Loucy (cell line): ENCODE data around the gene NBL1.

Experiments
- H2AFZ ChIP-seq: fragments of 200-600 bp; sonication (generic); 2 replicates; pipeline ENCODE4 v1.6.0; 2016; ENCODE audit warnings: antibody characterized with exemption, mild to moderate bottlenecking, low read length, moderate library complexity
- H3F3A ChIP-seq: fragments of 200-600 bp; 2 replicates; pipeline ENCODE4 v1.6.0; 2016; ENCODE audit warnings: antibody characterized with exemption, low read depth, mild to moderate bottlenecking
- H3K27me3 ChIP-seq: fragments of 200-600 bp; sonication (generic); 2 replicates; pipeline ENCODE4 v1.6.1; 2014; ENCODE audit warnings: low read length, mild to moderate bottlenecking; ENCODE audit not compliant: insufficient read depth, poor library complexity, severe bottlenecking
- H3K36me3 ChIP-seq: fragments of 200-600 bp; sonication (generic); 2 replicates; pipeline ENCODE4 v1.6.1; 2016; ENCODE audit warnings: low read length; ENCODE audit not compliant: insufficient read depth
- H3K4me1 ChIP-seq: fragments of 200-600 bp; sonication (generic); 2 replicates; pipeline ENCODE4 v1.5.1; 2014; ENCODE audit warnings: low read length, mild to moderate bottlenecking; ENCODE audit not compliant: insufficient read depth, poor library complexity, severe bottlenecking
- H3K4me2 ChIP-seq: fragments of 200-600 bp; sonication (generic); 2 replicates; pipeline ENCODE4 v1.6.0; 2014; ENCODE audit warnings: antibody characterized with exemption, low read length, low read depth, mild to moderate bottlenecking; ENCODE audit not compliant: poor library complexity, severe bottlenecking
- H3K4me3 ChIP-seq: fragments of 200-600 bp; sonication (generic); 2 replicates; pipeline ENCODE4 v1.5.1; 2014; ENCODE audit warnings: low read length, mild to moderate bottlenecking, mixed read lengths; ENCODE audit not compliant: poor library complexity, severe bottlenecking
- H3K79me2 ChIP-seq: fragments of 200-600 bp; sonication (generic); 2 replicates; pipeline ENCODE4 v1.6.1; 2014; ENCODE audit warnings: low read length; ENCODE audit not compliant: insufficient read depth
- H3K9ac ChIP-seq: fragments of 200-600 bp; sonication (generic); 2 replicates; pipeline ENCODE4 v1.6.0; 2014; ENCODE audit warnings: mild to moderate bottlenecking, low read depth, low read length, moderate library complexity; ENCODE audit not compliant: poor library complexity, severe bottlenecking
- H3K9me2 ChIP-seq: fragments of 200-600 bp; sonication (generic); replicated peaks from 2 replicates; pipeline ENCODE4 v1.6.1; 2016; ENCODE audit warnings: low read depth, low read length, mixed read lengths
- H3K9me3 ChIP-seq: fragments of 200-600 bp; sonication (generic); 2 replicates; pipeline ENCODE4 v1.6.1; 2014; ENCODE audit warnings: mild to moderate bottlenecking, antibody characterized with exemption, low read length, low read depth; ENCODE audit not compliant: insufficient read depth
- H4K20me1 ChIP-seq: fragments of 200-600 bp; sonication (generic); 2 replicates; pipeline ENCODE4 v1.6.0; 2014; ENCODE audit warnings: antibody characterized with exemption, low read length, mild to moderate bottlenecking; ENCODE audit not compliant: insufficient read depth, poor library complexity, severe bottlenecking
- EZH2phosphoT487 ChIP-seq: fragments of 200-600 bp; IDR thresholded peaks from 2 replicates; pipeline ENCODE4 v1.6.1; 2018; ENCODE audit warnings: antibody characterized with exemption, mild to moderate bottlenecking, moderate library complexity, borderline replicate concordance
- TF ChIP-seq, protein P1 (sequence below): fragments of 200-600 bp; sonication (generic); conservative IDR thresholded peaks from 2 replicates; pipeline ENCODE4 v1.5.1; 2014; ENCODE audit warnings: mild to moderate bottlenecking, antibody characterized with exemption, low read length

Gene NBL1

DNA sequence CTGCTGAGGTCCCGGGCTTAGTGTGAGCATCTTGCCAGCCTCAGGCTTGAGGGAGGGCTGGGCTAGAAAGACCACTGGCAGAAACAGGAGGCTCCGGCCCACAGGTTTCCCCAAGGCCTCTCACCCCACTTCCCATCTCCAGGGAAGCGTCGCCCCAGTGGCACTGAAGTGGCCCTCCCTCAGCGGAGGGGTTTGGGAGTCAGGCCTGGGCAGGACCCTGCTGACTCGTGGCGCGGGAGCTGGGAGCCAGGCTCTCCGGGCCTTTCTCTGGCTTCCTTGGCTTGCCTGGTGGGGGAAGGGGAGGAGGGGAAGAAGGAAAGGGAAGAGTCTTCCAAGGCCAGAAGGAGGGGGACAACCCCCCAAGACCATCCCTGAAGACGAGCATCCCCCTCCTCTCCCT is 13.4 kb downstream of the NBL1 start:
- TF ChIP-seq EZH2phosphoT487: no peak
- Histone ChIP-seq H3K79me2 (no peaks in the 10 kb centered on the region), H3K36me3 (no peaks in the 10 kb centered on the region), H3F3A (no peaks in the 10 kb centered on the region), H3K27me3 (no peaks in the 10 kb centered on the region), H3K4me2 (no peak overlapping the region), H3K4me1 (peaks cover 6% of the 10 kb centered on the region), H3K4me3 (no peak overlapping the region), H3K9ac (no peak overlapping the region), H4K20me1 (no peaks in the 10 kb centered on the region), H3K9me3 (no peaks in the 10 kb centered on the region), H3K9me2 (no peaks in the 10 kb centered on the region), H2AFZ (no peak overlapping the region)

DNA sequence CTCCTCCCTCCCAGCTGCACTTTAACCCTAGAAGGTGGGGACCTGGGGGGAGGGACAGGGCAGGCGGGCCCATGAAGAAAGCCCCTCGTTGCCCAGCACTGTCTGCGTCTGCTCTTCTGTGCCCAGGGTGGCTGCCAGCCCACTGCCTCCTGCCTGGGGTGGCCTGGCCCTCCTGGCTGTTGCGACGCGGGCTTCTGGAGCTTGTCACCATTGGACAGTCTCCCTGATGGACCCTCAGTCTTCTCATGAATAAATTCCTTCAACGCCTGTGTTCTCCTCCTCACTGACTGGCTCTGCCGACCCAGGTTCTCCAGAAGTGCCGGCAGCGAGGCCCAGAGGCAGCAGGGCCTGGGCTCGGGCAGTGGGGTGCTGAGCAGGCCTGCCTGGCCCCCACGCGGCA is 14.1 kb downstream of the NBL1 start:
- TF ChIP-seq, protein P1, sequence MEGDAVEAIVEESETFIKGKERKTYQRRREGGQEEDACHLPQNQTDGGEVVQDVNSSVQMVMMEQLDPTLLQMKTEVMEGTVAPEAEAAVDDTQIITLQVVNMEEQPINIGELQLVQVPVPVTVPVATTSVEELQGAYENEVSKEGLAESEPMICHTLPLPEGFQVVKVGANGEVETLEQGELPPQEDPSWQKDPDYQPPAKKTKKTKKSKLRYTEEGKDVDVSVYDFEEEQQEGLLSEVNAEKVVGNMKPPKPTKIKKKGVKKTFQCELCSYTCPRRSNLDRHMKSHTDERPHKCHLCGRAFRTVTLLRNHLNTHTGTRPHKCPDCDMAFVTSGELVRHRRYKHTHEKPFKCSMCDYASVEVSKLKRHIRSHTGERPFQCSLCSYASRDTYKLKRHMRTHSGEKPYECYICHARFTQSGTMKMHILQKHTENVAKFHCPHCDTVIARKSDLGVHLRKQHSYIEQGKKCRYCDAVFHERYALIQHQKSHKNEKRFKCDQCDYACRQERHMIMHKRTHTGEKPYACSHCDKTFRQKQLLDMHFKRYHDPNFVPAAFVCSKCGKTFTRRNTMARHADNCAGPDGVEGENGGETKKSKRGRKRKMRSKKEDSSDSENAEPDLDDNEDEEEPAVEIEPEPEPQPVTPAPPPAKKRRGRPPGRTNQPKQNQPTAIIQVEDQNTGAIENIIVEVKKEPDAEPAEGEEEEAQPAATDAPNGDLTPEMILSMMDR: no peak
- no peak for TF ChIP-seq EZH2phosphoT487
- Histone ChIP-seq H4K20me1 (no peaks in the 10 kb centered on the region), H3K4me3 (no peak overlapping the region), H3K9me2 (no peaks in the 10 kb centered on the region), H3K4me1 (peaks cover 6% of the 10 kb centered on the region), H3K9ac (no peak overlapping the region), H3K27me3 (no peaks in the 10 kb centered on the region), H3K4me2 (no peak overlapping the region), H2AFZ (no peak overlapping the region), H3K9me3 (no peaks in the 10 kb centered on the region), H3F3A (no peaks in the 10 kb centered on the region), H3K79me2 (no peaks in the 10 kb centered on the region), H3K36me3 (no peaks in the 10 kb centered on the region)

DNA sequence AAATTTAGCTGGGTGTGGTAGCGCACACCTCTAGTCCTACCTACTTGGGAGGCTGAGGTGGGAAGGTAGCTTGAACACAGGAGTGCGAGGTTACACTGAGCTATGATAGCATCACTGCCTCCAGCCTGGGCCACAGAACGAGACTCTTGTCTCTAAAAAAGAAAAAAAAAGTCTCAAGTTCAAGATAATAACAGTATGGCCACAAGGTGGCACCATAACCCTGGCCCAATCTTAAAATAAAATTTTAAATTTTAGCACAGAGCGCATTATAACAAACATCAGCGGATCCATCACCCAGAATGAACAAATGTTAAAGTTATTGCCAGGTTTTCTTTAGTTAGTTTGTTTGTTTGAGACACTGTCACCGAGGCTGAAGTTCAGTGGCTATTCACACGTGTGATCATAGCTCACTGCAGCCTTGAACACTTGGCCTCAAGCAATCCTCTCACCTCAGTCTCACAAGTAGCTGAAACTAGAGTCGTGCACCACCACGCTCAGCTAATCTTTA is 17.7 kb downstream of the NBL1 start:
- Histone ChIP-seq H3K4me3 (no peak overlapping the region), H3K9me2 (no peaks in the 10 kb centered on the region), H2AFZ (no peak overlapping the region), H3K9ac (no peak overlapping the region), H3K9me3 (no peaks in the 10 kb centered on the region), H3F3A (no peaks in the 10 kb centered on the region), H3K27me3 (no peaks in the 10 kb centered on the region), H3K4me2 (no peak overlapping the region), H4K20me1 (no peaks in the 10 kb centered on the region), H3K79me2 (no peaks in the 10 kb centered on the region), H3K4me1 (no peaks in the 10 kb centered on the region), H3K36me3 (no peaks in the 10 kb centered on the region)
- TF ChIP-seq EZH2phosphoT487: no peak
- TF ChIP-seq, protein P1: peak; percentile 84

DNA sequence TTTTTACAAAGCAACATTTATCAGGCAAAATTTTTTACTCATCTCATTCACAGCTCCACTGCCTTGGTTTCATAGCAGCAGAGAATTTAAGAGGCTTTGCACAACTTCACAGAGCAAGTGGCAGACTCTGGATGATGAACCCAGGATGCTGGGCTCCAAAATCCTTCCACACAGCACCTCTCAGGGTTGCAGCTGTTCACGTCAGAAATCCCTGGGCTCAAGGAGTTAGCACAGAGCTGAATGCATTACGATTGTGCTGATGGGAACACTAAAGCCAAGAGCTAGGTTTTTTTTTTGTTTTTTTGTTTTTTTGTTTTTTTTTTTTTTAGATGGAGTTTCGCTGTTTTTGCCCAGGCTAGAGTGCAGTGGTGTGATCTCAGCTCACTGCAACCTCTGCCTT is 18.2 kb downstream of the NBL1 start:
- no peaks in the 10 kb centered on the region for H3K79me2 ChIP-seq
- no peaks in the 10 kb centered on the region for H3K36me3 ChIP-seq
- no peak for TF ChIP-seq EZH2phosphoT487
- TF ChIP-seq, protein P1: no peak
- no peak overlapping the region for H3K4me3 ChIP-seq
- no peaks in the 10 kb centered on the region for H4K20me1 ChIP-seq
- no peaks in the 10 kb centered on the region for H3F3A ChIP-seq
- no peak overlapping the region for H2AFZ ChIP-seq
- no peaks in the 10 kb centered on the region for H3K4me1 ChIP-seq
- H3K9me2 ChIP-seq: no peaks in the 10 kb centered on the region
- H3K9ac ChIP-seq: no peak overlapping the region
- no peaks in the 10 kb centered on the region for H3K27me3 ChIP-seq
- H3K9me3 ChIP-seq: no peaks in the 10 kb centered on the region
- H3K4me2 ChIP-seq: no peak overlapping the region
